ENCODE results near the gene ART5. TPM values are rescaled to one million over a fixed set of nuclear protein-coding genes. Genes with fewer than 3 reads are reported as not detected.

Gene ART5
- total RNA-seq, 1 donor from 2014 or later: 1.6 TPM

Other genes starting within 250 kb of the ART5 start
- not detected in 2 replicates for gene ART1, start 3.1 kb upstream of the ART5 start, total RNA-seq
- gene CHRNA10, start 29.4 kb upstream of the ART5 start, total RNA-seq: 0.23 and 0.65 TPM in 2 replicates
- gene NUP98, start 155.6 kb upstream of the ART5 start, total RNA-seq: 74.8 and 104 TPM in 2 replicates
- 14.1 and 27.9 TPM in 2 replicates for gene PGAP2, start 166.6 kb upstream of the ART5 start, total RNA-seq
- gene RHOG, start 199.0 kb upstream of the ART5 start, total RNA-seq: 43.8 and 47.3 TPM in 2 replicates
- 14.9 and 16.5 TPM in 2 replicates for gene STIM1, start 213.7 kb upstream of the ART5 start, total RNA-seq